Measurements from ENCODE around the gene SLC25A21.
"Not testable (repeated sequence)": the region's sequence is repeated elsewhere in the genome, so short reads cannot be mapped to it uniquely, and the experiment has no call there.

Gene SLC25A21

GRCh38 chr14:37088356-37089215 is 83.8 kb downstream of the SLC25A21 start:
- no peak for DNase-seq (ENCODE audit: low read depth in 2 of 2)

- no peak for DNase-seq (ENCODE audit: low read depth in 2 of 2)
Observed at GRCh38 chr14:37087520-37087919, 84.9 kb downstream of the SLC25A21 start.

- DNase-seq (ENCODE audit: low read depth in 2 of 2) = no peak
Observed at GRCh38 chr14:37083599-37083998, 88.8 kb downstream of the SLC25A21 start.

GRCh38 chr14:37082449-37082848 is 90.0 kb downstream of the SLC25A21 start:
- DNase-seq (ENCODE audit: low read depth in 2 of 2) = no peak

DNA sequence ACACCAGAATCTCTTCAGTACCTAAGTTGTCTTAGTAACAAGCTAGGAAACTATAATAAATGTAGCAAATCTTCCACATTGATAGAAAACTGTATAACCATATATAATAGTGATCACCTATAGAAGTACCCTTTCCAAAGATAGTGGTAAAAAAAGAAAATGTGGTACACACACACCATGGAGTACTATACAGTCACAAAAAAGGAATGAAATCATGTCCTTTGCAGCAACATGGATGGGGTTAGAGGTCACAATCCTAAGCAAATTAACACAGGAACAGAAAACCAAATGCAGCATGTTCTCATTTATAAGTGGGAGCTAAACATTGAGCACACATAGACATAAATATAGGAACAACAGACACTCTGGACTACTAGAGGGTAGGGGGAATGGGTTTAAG is 90.5 kb downstream of the SLC25A21 start:
- DNase-seq (ENCODE audit: low read depth in 2 of 2) = no peak

- DNase-seq (ENCODE audit: low read depth in 2 of 2) = no peak
Observed at GRCh38 chr14:37081218-37081617, 91.2 kb downstream of the SLC25A21 start.

- no peak for DNase-seq (ENCODE audit: low read depth in 2 of 2)
Observed at GRCh38 chr14:37078131-37078530, 94.3 kb downstream of the SLC25A21 start.

DNA sequence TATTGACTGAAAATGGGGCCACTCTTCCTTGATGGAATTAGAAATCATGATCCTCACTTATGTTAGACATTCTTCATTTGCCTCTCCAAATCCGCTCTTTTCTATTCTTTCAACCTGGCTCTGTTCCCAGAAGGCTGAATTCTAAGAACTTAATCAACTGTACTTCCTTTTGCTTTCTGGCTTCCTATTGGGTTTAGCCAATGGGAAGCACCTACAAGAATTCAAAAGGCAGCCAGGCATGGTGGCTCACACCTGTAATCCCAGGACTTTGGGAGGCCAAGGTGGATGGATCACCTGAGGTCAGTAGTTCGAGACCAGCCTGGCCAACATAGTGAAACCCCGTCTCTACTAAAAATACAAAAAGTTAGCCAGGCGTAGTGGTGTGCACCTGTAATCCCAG is 98.1 kb downstream of the SLC25A21 start:
- not testable (repeated sequence) for DNase-seq (ENCODE audit: low read depth in 2 of 2)

DNA sequence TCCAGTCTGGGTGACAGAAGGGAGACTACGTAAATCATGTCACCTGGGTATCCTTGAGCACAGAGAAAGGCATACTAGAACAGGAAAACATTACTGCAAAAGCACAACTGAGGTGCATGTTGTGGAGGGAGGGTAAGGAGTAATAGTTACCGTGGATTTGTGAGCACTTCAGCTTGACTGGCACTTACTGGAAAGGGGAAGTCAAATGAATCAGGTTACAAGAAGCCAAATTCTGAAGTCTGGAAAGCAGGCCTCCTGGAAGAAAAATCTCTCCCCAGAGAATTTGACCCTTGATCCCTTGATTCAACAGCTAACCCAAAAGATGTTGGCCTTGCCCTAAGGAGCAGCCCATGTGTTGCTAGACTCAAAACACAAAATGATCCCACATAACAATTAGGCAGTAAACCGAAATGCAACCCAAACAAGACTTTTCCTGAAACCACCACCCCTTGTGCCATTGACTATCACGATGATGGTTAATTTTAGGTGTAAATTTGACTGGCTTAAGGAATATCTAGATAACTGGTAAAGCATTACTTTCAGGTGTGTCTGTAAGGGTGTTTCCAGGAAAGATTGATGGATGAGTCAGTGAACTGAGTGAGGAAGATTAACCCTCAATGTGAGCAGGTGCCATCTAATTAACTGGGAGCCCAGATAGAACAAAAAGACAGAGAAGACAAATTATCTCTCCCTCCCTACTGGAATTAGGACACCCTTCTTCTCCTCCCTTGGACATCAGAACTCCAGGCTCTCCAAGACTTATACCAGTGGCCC is 108.8 kb downstream of the SLC25A21 start:
- no peak for DNase-seq (ENCODE audit: low read depth in 2 of 2)

DNA sequence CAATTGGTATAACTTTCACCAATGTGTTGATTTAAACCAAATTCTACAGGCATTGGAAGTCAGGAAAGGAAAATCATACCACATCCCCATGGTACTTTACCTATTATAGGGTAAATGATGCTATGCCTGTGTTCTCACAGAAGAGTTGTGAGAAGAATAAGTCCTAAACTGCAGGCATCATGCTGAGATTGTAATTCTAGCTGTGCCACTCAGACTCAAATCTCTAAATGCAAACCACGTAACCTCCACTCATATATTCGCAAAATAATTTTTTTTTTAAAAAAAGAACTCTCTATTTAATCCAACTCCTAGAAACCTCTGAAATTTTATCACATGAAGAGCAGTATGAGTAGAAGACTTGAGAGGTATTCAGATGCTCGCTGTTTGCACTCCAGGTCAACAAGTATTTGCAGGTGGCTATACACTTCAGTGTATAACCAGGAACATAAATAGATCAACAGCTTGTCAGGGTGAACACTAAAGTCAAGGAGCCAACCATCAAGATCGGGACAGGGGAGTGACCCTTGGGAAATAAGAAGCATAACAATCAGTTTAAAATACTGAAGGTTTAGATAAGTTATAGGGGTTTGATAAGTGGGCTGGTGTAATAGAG is 110.1 kb downstream of the SLC25A21 start:
- no peak for DNase-seq (ENCODE audit: low read depth in 2 of 2)

DNA sequence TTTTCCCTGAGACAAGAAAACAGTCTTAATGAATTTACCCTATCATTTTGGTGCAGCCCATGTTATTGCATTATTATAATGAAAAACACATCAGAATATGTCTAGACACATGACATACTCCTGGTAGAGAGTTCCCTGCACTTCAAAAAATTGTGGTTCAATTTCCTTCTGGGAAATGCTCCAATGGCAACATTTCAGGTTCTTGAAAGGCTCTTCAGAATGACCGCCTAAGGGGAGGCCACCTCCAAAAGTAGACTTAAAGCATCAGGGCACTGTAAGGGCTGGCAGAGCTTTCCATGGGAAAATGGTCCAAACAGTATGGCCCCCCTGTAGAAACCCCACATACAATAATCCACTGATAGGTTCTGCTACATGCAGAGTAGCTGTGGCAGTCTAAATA is 110.7 kb downstream of the SLC25A21 start:
- DNase-seq (ENCODE audit: low read depth in 2 of 2) = no peak

DNA sequence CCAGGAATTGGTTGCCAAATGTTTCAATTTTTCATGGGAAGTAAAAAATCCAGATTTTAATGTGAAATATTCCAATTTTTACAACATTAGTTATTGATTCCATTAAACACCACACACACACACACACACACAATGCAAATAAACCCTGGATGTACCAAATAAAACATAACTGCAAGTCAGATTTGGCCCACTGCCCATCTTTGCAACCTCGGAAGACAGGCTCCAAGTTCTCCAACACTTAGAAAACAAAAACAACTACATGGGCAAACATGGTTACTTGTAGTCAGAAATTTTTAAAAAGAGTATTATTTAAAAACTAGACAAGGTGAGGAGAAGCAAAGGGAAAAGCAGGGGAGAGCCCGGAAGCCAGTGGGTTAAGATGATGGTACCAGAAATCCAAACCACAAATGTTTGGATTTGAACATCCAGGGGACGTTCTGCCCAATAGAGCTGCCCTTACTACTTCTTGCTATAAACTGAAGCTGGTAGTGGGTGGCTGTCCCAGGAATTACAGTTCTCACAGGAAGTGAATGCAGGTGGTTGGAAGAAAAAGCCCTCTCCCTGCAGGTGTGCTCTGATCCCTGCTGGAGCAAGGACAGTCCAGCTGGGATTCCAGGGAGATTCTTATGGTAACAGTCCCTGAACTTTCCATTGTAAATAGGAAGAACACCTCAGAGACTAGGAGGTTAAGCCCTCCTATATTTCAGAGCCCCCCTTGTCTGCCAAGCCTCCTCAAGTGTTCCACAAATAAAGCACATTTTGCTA is 111.7 kb downstream of the SLC25A21 start:
- DNase-seq (ENCODE audit: low read depth in 2 of 2) = no peak

DNA sequence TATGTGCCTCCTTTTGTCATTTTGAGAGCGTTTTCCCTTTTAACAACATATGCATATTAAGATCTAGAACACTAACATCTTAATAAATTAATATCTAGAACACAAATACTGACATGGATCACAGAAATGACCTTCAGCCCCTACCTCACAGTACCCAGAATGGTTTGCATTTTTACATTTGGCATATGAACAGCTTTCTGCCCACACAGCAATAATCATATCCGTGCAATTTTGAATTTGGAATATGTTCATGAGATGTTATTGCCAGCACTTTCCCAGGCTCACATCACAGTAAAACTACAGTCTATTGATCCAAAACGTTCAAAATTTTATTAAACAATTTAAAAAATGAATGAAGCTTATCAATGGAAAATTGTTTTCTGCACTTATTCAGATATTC is 114.6 kb downstream of the SLC25A21 start:
- no peak for DNase-seq (ENCODE audit: low read depth in 2 of 2)

DNA sequence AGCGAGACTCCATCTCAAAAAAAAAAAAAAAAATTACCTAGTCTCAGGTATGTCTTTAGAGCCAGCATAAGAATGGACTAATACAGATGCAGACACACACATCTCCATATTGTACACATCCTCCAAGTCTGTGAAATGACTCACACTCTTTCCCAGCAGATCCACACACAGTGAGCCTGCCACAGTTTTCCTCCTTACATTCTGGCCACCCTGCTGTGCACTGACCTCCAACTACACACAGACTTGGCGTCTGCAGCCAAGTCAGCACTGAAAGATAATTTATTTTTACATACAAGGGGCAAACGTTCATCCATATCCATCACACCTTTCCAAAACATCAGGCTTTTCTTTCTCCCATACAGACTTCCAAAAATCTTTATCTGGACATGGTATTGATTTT is 115.9 kb downstream of the SLC25A21 start:
- DNase-seq (ENCODE audit: low read depth in 2 of 2) = no peak

- no peak for DNase-seq (ENCODE audit: low read depth in 2 of 2)
Observed at GRCh38 chr14:37054869-37055268, 117.5 kb downstream of the SLC25A21 start.

DNA sequence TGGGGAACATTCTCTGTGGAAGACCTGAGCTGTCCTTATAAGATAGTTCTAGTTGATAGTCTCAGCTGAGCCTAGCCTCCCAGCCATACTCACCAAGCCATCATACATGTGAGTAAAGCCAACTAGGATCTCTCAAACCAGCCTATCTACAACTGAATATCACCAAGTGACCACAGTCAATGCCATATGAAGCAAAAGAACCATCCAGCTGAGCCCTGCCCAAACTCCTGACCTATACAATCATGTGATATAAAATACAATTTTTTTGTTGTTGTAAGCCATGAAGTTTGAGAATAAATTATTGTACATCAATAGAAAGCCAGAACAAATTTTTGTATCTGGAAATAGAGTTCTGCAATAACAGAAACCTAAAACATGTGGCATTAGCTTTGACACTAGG is 118.3 kb downstream of the SLC25A21 start:
- DNase-seq (ENCODE audit: low read depth in 2 of 2) = no peak

- DNase-seq (ENCODE audit: low read depth in 2 of 2) = no peak
Observed at GRCh38 chr14:37051680-37052079, 120.7 kb downstream of the SLC25A21 start.

GRCh38 chr14:37051153-37051552 is 121.3 kb downstream of the SLC25A21 start:
- no peak for DNase-seq (ENCODE audit: low read depth in 2 of 2)

- DNase-seq (ENCODE audit: low read depth in 2 of 2) = no peak
Observed at GRCh38 chr14:37048666-37049071, 123.7 kb downstream of the SLC25A21 start.

- DNase-seq (ENCODE audit: low read depth in 2 of 2) = no peak
Observed at GRCh38 chr14:37047996-37048395, 124.4 kb downstream of the SLC25A21 start.

- DNase-seq (ENCODE audit: low read depth in 2 of 2) = no peak
Observed at GRCh38 chr14:37047226-37047625, 125.2 kb downstream of the SLC25A21 start.

- no peak for DNase-seq (ENCODE audit: low read depth in 2 of 2)
Observed at GRCh38 chr14:37046815-37047214, 125.6 kb downstream of the SLC25A21 start.

Data from stimulated activated CD4-positive, alpha-beta T cell treated with anti-CD3 and anti-CD28 coated beads, Interleukin-4, amount 100 ng/mL, for 48 hours (primary cell).